GM12878 (cell line): ENCODE data around the gene ZPR1.

ENCODE experiments used
- ASH2L ChIP-seq: fragments of 300-600, 200-600 bp; sonication (generic); IDR thresholded peaks from 2 replicates; pipeline ENCODE4 v1.6.1; 2017; ENCODE audit warnings: low read depth, mild to moderate bottlenecking, borderline replicate concordance
- CTCF ChIP-seq, 3 experiments: IDR thresholded peaks in 2 of 3; conservative IDR thresholded peaks in 1 of 3; 2 replicates each; pipeline ENCODE4 v1.5.1; 2011; ENCODE audit warnings: low read depth in 3 of 3, low read length in 3 of 3, mild to moderate bottlenecking in 3 of 3, control low read depth in 2 of 3, moderate library complexity in 2 of 3, inconsistent platforms in 1 of 3, mixed read lengths in 1 of 3; ENCODE audit not compliant: control insufficient read depth in 2 of 3, insufficient read depth in 1 of 3; ENCODE audit errors: extremely low read depth in 1 of 3
- EGR1 ChIP-seq, 2 experiments: IDR thresholded peaks; 1 replicate in 1 of 2; 2 replicates in 1 of 2; pipeline ENCODE4 v1.6.1; 2011 to 2012; ENCODE audit warnings: low read depth in 2 of 2, low read length in 2 of 2, borderline replicate concordance in 1 of 2, mild to moderate bottlenecking in 1 of 2, moderate library complexity in 1 of 2
- ELK1 ChIP-seq: IDR thresholded peaks from 2 replicates; pipeline ENCODE4 v1.6.1; 2012; ENCODE audit warnings: low read depth, low read length, improper control_type of control experiment
- EP300 ChIP-seq, 2 experiments: fragments of 150-350 bp in 1 of 2; IDR thresholded peaks; 2 replicates each; pipeline ENCODE4 v1.6.1; 2011 to 2012; ENCODE audit warnings: low read depth in 2 of 2, low read length in 2 of 2, borderline replicate concordance in 1 of 2, improper control_type of control experiment in 1 of 2, inconsistent platforms in 1 of 2; ENCODE audit not compliant: control insufficient read depth in 1 of 2
- EZH2 ChIP-seq: IDR thresholded peaks from 2 replicates; pipeline ENCODE4 v1.6.1; 2012; ENCODE audit warnings: low read depth, mild to moderate bottlenecking, control low read depth, inconsistent platforms, low read length, borderline replicate concordance; ENCODE audit not compliant: control insufficient read depth
- MTA3 ChIP-seq: IDR thresholded peaks from 2 replicates; pipeline ENCODE4 v1.6.1; 2012; ENCODE audit warnings: low read length, inconsistent platforms, borderline replicate concordance
- POLR2A ChIP-seq: IDR thresholded peaks from 2 replicates; pipeline ENCODE4 v1.6.1; 2011; ENCODE audit warnings: low read depth, mild to moderate bottlenecking, low read length
- RAD21 ChIP-seq: IDR thresholded peaks from 2 replicates; pipeline ENCODE4 v1.6.1; 2011; ENCODE audit warnings: mild to moderate bottlenecking, low read depth, low read length, moderate library complexity; ENCODE audit not compliant: insufficient read depth
- SMARCA5 ChIP-seq: fragments of 450-650 bp; IDR thresholded peaks from 2 replicates; pipeline ENCODE4 v1.6.1; 2017; ENCODE audit warnings: mild to moderate bottlenecking
- SRF ChIP-seq, 2 experiments: IDR thresholded peaks; 2 replicates each; pipeline ENCODE4 v1.6.1; 2011; ENCODE audit warnings: low read depth in 2 of 2, low read length in 2 of 2, mild to moderate bottlenecking in 1 of 2, moderate library complexity in 1 of 2
- ZNF687 ChIP-seq: fragments of 450-650 bp; IDR thresholded peaks from 2 replicates; pipeline ENCODE4 v1.6.1; 2017; ENCODE audit warnings: mild to moderate bottlenecking, moderate library complexity

- TF ChIP-seq CTCF (IDR thresholded peaks at IDR 0.05 in 2 of 3, conservative IDR thresholded peaks at IDR 0.05 in 1 of 3; ENCODE audit: control insufficient read depth in 2 of 3, extremely low read depth in 1 of 3, insufficient read depth in 1 of 3, low read depth in 3 of 3, low read length in 3 of 3) (no peak), ASH2L (no peak), ELK1 (no peak), EP300 (IDR thresholded peaks at IDR 0.05; ENCODE audit: borderline replicate concordance in 1 of 2, control insufficient read depth in 1 of 2, low read depth in 2 of 2, low read length in 2 of 2) (no peak), ZNF687 (no peak), RAD21 (no peak), SRF (IDR thresholded peaks at IDR 0.05; ENCODE audit: low read depth in 2 of 2, low read length in 2 of 2) (no peak), EGR1 (IDR thresholded peaks at IDR 0.05; ENCODE audit: borderline replicate concordance in 1 of 2, low read depth in 2 of 2, low read length in 2 of 2) (no peak), EZH2 (no peak), POLR2A (no peak), MTA3 (no peak), SMARCA5 (no peak)
Measured at GRCh38 chr11:116786326-116786725, 1.5 kb downstream of the ZPR1 start.
